HK-2 (cell line): ENCODE measurements around the gene IFT20.
"Not testable (repeated sequence)": the region's sequence is repeated elsewhere in the genome, so short reads cannot be mapped to it uniquely, and the experiment has no call there.

Experiments used
- DNase-seq: peaks from one replicate; pipeline ENCODE4 v3.0.0-alpha.2; 2018; ENCODE audit not compliant: unreplicated experiment

IFT20 gene

DNA sequence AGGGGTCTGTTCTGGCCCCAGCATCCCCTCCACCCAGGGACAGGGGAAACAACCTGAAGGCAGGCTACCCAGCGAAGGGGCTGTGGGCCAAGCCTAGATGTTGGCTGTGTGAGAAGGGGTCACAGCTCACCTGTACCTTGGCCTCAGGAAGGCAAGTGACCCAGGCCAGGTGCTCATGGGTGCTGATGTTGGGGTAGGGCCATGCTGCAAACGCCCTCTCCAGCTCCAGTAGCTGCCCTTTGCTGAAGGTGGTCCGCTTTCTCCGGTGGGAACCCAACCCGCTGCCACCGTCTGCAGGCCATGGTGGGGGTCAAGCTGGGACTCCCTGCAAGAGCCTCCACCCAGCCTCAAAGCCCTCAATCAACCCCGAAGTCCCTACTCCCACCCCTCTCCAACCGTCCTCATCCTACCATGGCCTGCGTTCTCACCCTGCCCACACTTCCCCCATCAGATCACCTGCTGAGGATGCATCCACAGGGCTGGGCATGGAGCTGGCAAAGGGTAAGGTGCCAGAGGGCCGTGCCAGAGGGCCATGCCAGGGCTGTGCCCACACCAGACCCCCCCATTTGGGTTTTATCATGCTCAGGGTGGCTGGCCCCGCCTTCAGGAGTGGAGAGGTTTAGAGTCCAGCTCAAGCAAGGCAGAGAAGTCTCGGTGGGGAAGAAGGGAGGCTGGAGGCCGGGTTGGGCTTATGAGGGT lies 29.5 kb upstream of the IFT20 start, which contains the start of gene SEBOX:
TSS of gene SEBOX (minus strand) at position 535 of the 699 bp plus-strand sequence. CDS start at position 487, 48 bp downstream.
- no peak for DNase-seq

DNA sequence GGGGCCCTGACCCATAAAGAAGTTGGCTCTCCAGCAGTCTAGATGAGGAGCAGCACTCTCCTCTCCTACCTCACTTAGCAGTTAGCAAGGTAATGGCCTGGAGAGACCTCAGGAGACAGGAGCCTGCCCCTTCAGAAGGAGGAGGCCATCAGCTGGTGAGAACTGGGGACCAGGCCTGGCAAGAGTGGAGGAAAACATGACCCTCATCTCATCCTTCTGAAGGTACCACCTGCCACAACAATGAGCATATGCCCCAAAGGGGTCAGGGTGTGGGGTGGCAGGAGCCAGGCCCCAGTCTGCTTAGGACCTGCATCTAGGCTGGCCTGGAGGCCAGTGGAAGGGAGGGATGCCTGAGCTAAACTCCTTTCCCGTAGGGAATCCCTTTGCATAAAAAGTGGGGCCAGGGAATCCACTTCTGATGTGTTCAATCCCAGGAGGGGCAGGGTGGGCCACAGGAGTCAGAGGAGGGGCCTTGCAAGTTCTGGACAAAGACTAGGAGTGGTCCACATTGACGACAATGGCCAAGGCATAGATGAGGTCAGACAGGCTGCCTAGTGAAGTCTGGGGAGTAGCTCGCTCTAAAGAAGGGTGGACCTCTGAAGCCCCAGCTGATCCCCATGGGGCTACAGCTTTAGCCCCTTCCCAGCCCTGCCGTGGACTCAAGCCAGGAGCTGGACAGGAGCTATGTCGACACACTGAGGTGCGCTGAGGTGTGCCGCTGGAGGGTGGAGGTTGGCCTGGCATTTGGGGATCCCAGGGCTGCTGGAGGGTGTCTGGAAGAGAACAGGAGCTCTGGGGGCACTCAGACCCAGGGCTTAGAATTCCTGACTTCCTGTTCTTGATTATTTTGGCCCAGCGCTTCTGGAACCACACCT lies 28.7 kb upstream of the IFT20 start:
- DNase-seq, result no peak

DNA sequence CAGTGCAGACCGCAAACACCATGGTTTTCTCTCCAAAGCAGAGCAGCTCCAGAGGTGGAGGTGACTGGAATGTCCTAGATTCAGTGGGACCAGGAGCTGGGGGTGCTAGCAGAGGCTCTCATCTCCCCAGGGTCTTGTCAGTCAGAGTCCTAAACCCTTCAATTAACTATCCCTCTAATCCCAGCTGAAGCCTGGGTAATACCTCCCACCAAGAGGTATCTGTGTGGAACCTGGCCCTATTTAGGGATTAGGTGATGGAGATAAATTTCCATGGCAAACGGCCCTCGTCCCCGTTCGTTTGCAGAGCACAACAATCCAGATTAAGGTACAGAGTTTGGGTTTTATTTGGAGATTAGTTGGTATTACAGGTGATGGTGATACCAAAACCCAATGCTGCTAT lies 27.9 kb upstream of the IFT20 start:
- no peak for DNase-seq

DNA sequence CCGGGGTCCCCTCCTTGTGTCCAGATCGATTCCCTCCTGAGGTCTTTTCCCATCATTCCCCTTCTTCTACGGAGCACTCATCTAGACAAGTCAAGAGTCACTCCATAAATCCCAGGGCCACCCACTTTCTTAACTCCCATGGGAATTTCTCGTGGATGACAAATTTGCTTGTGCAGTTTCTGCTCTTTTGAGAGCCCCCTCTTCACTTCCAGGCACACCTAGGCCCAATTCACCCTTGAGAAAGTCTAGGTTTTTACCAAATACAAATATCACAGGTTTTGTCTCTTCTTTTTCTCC lies 22.6 kb upstream of the IFT20 start:
- no peak for DNase-seq

DNA sequence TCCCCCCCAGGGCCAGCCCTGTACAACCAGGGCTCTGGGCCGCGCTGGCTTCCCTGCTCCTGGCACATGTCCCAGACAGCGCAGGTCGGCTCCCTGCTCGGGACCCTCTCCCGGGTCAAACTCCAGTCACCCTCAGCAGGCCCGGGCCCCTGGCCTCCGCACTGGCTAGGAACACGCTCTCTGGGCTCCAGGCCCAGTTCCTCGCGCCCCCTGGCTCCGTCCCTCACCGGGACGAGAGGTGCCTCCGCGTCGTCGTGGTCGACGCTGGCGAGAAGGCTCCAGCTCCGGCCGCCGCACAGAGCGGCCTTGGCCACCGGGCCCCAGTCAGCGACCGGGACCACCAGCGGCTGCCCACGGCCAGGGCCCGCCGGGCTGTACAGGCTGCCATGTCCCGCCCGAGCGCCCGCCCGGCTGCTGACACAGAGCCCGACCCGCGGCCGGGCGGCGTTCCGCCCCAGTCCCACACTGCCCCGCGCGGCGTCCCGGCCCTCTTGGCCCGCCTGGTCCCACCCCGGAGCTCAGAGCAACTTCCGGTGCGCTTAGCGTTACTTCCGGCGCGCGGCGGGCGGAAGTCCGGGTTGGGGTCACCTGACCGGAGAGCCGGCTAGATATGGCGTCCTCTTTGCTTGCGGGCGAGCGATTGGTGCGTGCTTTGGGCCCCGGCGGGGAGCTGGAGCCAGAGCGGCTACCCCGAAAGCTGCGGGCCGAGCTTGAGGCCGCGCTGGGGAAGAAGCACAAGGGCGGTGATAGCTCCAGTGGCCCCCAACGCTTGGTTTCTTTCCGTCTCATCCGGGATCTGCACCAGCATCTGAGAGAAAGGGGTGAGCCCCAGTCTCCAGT lies 22.0 kb upstream of the IFT20 start, which contains the start of gene POLDIP2:
TSS of gene POLDIP2 (minus strand) at position 467 of the 840 bp plus-strand sequence. CDS start at position 388, 79 bp downstream.
- peak; percentile 96 for DNase-seq

DNA sequence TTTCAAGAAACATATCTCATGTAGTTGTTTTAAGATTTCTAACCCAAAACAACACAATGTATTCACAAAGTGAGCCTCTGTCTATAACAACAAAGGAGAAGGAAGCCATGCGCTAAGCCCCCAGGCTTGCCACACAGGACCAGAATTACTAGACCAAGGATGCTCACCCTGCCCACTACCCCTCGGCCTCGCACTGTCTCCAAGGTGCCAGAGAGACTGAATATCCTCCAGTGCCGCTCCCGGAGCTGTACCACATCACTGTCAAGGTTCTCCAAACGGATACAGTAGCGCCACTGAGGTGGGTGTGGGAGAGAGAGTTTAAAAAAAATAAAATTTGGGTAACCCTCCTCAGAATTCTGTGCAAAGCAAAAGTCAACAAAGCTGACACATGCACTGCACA lies 15.0 kb upstream of the IFT20 start:
- no peak for DNase-seq

DNA sequence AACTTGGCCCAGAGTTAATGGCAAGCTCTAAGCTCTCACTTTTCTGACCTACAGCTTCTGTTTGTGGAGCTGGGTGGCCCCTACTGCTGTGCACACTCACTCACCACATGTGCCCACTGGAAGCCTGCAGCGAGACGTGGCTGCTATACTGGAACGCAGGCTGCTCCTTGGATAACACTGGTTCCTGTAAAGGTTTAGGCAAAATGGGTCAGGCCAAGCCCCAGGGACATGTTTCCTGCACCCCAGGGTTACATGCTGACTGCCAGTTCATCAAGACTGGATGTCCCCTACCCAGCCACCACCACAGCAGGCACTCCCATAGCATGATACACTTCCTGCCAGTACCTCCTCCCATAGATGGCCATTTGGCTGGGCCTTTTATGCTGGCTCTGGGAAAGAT lies 13.7 kb upstream of the IFT20 start:
- no peak for DNase-seq

DNA sequence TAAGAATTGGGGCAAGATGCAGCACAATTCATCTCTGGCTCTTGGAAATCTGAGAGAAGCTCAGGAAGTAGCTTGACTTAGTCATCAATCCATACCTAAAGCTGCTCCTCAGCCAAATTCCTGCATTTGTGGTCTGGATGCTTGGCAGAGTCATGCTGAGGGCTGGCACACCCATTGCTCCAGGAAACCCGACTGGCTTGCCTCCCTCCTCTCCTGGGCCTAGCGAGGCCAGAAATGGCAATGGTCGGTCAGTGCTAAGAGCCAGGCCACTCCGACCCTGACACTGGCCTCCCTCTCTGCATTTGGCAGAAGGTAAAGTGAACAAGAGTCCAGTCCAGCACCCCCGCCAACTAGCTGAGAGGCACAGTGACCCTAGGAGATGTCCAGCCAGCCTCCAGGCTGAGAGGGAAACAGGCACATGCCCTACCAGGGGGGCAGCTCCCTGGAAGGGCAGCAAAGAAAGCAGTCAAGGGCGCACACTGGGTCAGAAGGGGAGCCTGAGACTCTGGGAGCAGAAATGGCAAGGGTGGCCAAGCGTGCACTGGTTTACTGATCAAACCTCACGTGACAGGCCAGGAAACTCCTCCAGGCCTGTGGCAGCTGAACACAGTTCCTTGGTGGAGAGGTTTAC lies 12.1 kb upstream of the IFT20 start:
- peak; percentile 81 for DNase-seq

DNA sequence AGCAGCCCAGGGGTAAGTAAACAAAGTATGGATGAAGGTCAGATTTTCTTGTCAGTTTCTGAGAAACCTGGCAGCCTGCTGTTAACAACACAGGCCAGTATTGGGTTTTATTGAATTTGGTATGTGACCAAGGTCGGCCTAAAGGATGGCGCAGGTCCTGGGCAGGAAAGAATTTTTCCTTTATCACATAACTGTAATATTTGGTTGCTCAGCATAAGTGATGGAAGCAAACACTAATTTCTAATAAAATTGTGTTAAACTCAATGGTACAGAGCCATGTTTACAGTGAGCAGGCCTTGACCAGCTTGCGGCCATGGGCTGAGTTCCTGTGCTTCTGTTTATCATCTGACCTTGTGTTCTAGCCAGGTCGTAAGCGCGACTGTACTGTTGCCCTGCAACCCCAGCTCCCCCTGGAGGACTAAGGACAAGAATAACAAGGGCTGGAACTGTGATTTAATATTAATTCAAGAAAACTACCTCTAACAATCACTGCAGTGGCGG lies 11.5 kb upstream of the IFT20 start:
- no peak for DNase-seq

DNA sequence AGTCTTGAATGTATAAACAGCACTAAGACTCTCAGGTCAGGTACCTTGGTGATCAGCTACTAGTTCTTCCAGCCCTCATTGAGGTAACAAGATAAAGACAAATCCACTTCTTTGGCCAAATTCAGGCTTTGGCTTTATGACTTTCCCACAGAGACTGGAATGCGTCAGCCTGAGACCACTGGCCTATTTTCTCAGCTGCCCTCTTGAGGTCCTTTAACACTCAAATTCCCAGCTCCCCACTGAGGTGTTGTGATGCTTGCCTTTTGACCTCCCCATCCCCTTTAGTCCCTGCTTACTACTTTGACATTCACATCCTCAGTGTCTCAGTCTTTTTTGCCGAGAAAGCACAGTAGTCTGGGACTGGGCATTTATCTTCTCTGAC lies 10.9 kb upstream of the IFT20 start:
- DNase-seq, result no peak

DNA sequence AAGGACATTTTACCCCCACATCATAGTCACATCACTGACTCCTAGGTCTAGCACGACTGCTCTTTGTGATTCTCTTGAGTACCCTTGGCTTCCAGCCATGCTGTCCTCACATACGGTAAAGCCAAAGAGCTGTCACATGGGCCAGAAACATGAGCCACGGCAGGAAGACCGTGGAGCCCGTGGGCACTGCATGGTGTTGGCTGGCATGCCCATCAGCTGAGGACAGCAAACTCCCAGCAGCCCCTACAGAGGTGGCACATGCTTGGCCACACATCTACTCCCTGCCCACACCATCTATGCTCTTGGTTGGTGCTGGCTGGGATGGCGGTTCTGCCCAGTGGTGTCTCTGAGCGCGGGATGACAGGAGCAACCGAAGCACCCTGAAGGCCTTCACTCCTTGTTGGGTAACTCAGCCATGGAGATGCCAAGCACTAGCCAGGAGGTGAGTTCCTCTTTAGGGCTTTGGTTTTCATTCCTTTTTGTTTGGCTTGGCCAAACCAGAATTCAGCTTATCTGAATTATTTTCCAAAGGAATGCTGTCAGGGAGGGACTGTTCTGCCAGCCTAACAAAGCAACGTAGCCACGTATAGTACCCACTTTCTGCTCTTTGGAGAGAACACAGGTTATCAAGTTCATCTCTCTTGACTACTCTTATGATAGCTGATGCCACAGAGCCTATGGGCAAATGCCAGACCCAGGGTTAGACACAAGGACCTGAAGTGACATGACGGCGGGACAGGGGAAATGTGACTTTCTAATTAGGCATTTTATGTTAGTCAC lies 10.3 kb upstream of the IFT20 start:
- DNase-seq, result no peak

DNA sequence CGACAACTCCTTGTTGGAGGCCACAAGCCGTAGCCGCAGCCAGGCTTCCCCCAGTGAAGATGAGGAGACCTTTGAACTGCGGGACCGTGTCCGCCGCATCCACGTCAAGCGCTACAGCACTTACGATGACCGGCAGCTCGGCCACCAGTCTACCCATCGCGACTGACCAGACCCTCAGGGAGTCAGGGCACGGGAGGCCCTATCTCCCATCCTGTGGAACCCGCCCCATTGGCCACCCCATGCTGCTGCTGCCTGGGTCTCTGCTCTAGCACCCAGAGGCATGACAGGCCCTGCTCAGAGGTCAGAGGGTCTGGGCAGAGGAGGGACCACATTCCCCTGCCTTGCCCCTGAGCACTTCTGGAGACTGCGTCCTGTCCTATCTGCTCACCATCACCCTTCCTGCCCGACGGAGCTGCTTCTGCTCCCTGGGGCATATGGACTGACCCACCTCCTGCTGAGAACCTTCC lies 9.2 kb upstream of the IFT20 start:
- DNase-seq, result no peak

DNA sequence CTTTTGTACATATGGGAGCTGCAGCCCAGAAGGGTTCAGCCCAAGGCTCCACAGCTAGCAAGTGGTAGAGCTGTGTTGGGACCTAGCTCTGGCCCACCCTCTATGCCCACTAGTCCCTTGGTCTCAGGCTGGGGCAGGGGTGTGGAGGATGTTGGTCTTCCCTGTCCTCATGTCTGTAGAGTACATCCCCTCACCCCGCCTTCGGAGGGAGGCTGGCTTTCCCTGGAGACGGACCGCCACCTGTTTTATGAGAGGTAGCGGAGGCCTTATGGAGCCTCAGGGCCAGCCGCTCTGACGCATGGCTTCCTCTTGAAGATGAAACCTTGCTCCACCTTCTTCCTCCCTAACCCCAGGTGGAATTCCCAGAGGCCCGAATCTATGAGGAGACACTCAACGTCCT lies 8.7 kb upstream of the IFT20 start:
- no peak for DNase-seq

DNA sequence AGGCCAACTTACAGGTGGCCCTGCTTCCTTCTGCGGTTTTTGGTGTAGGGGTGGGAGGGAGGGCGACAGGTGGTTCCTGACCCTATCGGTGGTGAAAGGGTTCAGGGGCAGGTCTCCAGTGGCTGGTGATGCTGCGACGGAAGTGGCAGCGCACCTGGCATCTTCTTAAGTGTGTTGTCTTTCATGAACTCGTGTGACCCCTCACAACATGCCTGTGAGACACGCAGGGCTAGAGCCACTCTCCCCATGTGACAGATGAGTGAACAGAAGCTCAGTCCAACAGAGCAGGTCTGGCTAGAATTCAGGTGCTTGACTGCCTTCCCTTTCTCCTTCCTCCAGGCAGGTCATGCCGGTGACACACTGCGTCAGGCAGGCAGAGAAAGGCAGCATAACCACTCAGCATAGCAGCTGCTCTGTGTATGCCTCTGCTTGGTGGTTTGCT lies 8.2 kb upstream of the IFT20 start:
- no peak for DNase-seq

DNA sequence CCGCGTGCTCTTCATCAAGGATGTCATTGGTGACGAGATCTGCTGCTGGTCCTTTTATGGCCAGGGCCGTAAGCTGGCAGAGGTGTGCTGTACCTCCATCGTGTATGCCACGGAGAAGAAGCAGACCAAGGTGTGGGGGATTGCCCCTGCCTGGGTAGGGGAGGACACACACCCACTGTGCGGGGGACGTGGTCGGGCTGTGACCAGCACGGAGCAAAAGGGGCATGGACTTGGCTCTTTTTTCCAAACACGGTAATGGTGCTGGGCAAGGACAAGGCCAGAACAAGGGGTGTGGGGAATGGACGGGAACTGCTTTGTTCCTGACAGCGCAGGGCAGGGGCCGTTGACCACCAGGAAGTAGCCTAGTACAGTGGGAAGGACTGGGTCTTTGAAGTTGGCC lies 7.0 kb upstream of the IFT20 start:
- DNase-seq, result no peak

DNA sequence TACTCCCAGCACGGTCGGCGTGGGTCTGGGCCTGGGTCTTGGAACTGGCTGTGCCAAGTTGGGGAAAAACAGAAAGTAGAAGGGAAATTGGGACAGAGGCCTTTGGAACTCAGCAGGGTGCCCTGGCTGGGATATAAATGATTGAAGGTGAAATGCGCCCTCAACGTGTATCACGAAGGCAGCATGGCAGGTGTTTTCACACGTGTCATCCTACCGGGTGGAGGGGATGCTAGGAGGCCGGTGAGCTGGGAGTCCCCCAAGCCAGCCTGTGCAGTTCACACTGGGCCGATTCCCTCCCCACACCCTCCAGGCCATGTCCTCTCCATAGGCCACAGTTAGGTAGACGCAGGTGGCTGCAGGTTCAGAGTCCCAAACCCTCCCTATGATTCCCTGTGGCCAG lies 6.2 kb upstream of the IFT20 start:
- no peak for DNase-seq

DNA sequence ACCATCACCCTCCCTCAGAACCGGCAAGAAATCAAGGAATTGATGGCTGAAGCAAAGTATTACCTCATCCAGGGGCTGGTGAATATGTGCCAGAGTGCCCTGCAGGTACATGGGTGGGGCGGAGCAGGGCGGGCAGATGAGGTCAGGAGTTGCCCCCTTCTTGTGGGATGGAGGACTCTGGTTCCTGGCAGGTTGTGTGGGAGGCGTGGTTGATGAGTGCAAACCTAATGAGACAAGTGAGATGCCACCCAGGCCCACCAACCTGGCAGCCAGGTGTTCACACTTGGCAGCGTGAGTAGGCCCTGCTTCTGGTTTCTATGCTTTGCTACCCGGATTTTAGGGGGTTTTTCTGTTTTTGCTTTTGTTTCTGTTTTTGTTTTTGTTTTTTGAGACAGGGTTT lies 5.1 kb upstream of the IFT20 start:
- DNase-seq, result no peak

DNA sequence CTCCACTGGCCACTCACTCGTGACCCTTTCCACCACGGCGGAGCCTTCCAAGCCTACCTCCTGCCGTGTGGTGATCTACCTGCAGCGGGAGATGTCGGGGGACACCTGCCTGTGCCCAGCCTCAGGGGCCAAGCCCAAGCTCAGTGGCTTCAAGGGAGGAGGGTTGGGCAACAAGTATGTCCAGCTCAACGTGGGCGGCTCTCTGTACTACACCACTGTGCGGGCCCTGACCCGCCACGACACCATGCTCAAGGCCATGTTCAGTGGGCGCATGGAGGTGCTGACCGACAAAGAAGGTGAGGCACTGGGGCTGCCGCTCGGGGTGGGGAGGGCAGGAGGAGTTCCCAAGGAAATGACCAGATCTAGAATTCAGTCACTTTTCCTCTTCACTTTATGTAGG lies 4.2 kb upstream of the IFT20 start:
- DNase-seq, result no peak

DNA sequence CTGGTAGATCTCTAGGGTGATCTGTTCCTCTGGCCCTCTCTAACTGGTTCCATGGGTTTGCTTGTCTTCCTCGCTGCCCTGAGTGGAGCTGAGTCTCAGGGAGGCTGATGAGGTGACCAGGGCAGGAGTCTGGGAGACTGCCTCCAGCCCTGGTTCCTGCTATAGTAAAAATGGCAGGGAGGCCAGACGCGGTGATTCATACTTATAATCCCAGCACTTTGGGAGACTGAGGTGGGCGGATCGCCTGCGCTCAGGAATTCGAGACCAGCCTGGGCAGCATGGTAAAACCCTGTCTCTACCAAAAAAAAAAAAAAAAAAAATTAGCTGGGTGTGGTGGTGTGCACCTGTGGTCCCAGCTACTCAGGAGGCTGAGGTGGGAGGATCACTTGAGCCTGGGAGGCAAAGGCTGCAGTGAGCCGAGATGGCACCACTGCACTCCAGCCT lies 3.5 kb upstream of the IFT20 start:
- DNase-seq, result not testable (repeated sequence)

DNA sequence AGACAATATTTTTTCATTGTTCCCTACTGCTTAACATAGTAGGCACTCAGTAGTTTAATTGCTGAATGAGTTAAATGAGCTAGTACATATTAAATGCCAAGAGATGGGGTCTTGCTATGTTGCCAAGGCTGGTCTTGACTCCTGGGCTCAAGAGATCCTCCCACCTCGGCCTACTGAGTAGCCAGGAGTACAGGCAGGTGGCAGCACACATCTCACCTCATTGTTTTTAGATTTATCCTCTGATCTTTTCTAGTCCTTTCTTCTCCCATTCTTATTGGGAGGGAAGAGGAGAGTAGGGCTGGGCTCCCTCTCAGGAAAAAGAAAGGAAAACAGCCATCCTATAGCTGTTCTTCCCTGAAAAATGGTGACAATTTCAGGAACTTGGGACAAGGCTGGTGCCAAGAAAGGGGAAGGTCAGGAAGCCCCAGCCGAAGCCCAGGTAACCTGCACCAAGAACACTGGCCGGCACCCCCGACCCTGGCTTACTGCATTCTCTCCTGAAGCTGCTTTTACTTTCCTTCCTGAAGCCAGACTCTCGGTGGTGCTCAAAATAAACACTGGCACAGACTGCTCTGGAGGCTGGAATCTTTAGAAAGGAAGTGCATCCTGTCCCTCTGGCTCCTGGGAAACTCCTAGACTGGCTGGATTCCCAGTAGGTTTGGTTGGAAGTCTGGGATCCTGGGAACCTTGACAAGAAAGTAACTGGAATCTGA lies 2.9 kb upstream of the IFT20 start:
- DNase-seq, result no peak
